ENCODE results near the gene MTURN. TPM values are rescaled to one million over a fixed set of nuclear protein-coding genes. Genes with fewer than 3 reads are reported as not detected.
A peak's percentile ranks its signal among the peaks of the same experiment; 100 is the strongest.

The MTURN gene
- total RNA-seq, 4 donors from 2014 or later, result 196 to 252 (median 225) TPM

- TF ChIP-seq POLR2A (IDR thresholded peaks at IDR 0.05) (no peak), CTCF (IDR thresholded peaks at IDR 0.05) (no peak), EP300 (IDR thresholded peaks at IDR 0.05) (no peak), POLR2AphosphoS5 (IDR thresholded peaks at IDR 0.05) (no peak)
- Histone ChIP-seq H3K36me3 (no peaks in the 10 kb centered on the region), H3K9me3 (no peaks in the 10 kb centered on the region), H3K4me3 (no peak overlapping the region), H3K27ac (no peak overlapping the region), H3K4me1 (peaks cover 0 to 21% (median 0%) of the 10 kb centered on the region in 3 donors), H3K27me3 (no peaks in the 10 kb centered on the region)
- 30 to 51% methylated on average over 3 to 4 of the region's 4 CpGs for WGBS, 2 donors (ENCODE audit: low coverage in 1 of 2)
- peak; percentile 10 for ATAC-seq
Observed at GRCh38 chr7:30206491-30206890, 71.7 kb downstream of the MTURN start.

GRCh38 chr7:30206942-30207341, 72.2 kb downstream of the MTURN start:
- ATAC-seq, result no peak
- Histone ChIP-seq H3K36me3 (no peaks in the 10 kb centered on the region), H3K27ac (no peak overlapping the region), H3K4me1 (peaks cover 0 to 19% (median 0%) of the 10 kb centered on the region in 3 donors), H3K27me3 (no peaks in the 10 kb centered on the region), H3K4me3 (no peak overlapping the region), H3K9me3 (no peaks in the 10 kb centered on the region)
- WGBS, 2 donors (ENCODE audit: low coverage in 1 of 2), result 63 to 67% methylated on average over 6 to 8 of the region's 8 CpGs
- TF ChIP-seq POLR2A (IDR thresholded peaks at IDR 0.05) (no peak), EP300 (IDR thresholded peaks at IDR 0.05) (no peak), CTCF (IDR thresholded peaks at IDR 0.05) (no peak)

- Histone ChIP-seq H3K4me1 (peaks cover 0 to 19% (median 0%) of the 10 kb centered on the region in 3 donors), H3K36me3 (no peaks in the 10 kb centered on the region), H3K27me3 (no peaks in the 10 kb centered on the region), H3K9me3 (no peaks in the 10 kb centered on the region), H3K4me3 (no peak overlapping the region), H3K27ac (no peak overlapping the region)
- no peak for ATAC-seq
- 83 to 100% methylated on average over 1 to 3 of the region's 4 CpGs for WGBS, 2 donors (ENCODE audit: low coverage in 1 of 2)
- TF ChIP-seq POLR2AphosphoS5 (IDR thresholded peaks at IDR 0.05), result no peak
- TF ChIP-seq EP300 (IDR thresholded peaks at IDR 0.05), result no peak
- no peak for TF ChIP-seq POLR2A (IDR thresholded peaks at IDR 0.05)
- no peak for TF ChIP-seq CTCF (IDR thresholded peaks at IDR 0.05)
Observed at GRCh38 chr7:30207376-30207775, 72.6 kb downstream of the MTURN start.

- Histone ChIP-seq H3K36me3 (no peaks in the 10 kb centered on the region), H3K4me3 (no peak overlapping the region), H3K27ac (no peak overlapping the region), H3K4me1 (peaks cover 0 to 12% (median 0%) of the 10 kb centered on the region in 3 donors), H3K9me3 (no peaks in the 10 kb centered on the region), H3K27me3 (no peaks in the 10 kb centered on the region)
- TF ChIP-seq POLR2AphosphoS5 (IDR thresholded peaks at IDR 0.05) (no peak), POLR2A (IDR thresholded peaks at IDR 0.05) (no peak), EP300 (IDR thresholded peaks at IDR 0.05) (no peak), CTCF (IDR thresholded peaks at IDR 0.05) (no peak)
- no peak for ATAC-seq
- 82 to 83% methylated on average over 4 to 5 of the region's 5 CpGs for WGBS, 2 donors (ENCODE audit: low coverage in 1 of 2)
Observed at GRCh38 chr7:30209951-30210350, 75.2 kb downstream of the MTURN start.

Small RNAs within 50 kb of the gene (small RNA-seq; reads per million reads assigned to genes)
- gene RPS27P16, result 0 reads per million in 4 donors

Other genes starting within 250 kb of the MTURN start
- gene SCRN1, start 145.2 kb upstream of the MTURN start, total RNA-seq, result 100 to 1,000 TPM; 103 to 121 (median 112) TPM
- 10 to 100 TPM in 1 of 4 donors, 1 to 10 TPM in 3; 7.0 to 10.7 (median 7.7) TPM for gene FKBP14, start 108.3 kb upstream of the MTURN start, total RNA-seq
- 10 to 100 TPM in 2 of 4 donors, 1 to 10 TPM in 2; 7.5 to 16.3 (median 11.4) TPM for gene PLEKHA8, start 106.6 kb upstream of the MTURN start, total RNA-seq
- gene ZNRF2, start 149.6 kb downstream of the MTURN start, total RNA-seq, result 10 to 100 TPM; 12.5 to 20.9 (median 18.6) TPM